Mucosa of descending colon (tissue), 3 donors: Measurements from ENCODE around the gene TACR2. TPM values are rescaled to one million over a fixed set of nuclear protein-coding genes. Genes with fewer than 3 reads are reported as not detected.

Experiments
- ATAC-seq: fragments of 200-7000 bp; cut with Tn5 transposase; one replicate; pipeline ENCODE4 v1.9.1; 2020; ENCODE audit warnings: mild to moderate bottlenecking, moderate library complexity
- DNase-seq, 3 donors: peaks; one replicate each; pipeline ENCODE4 v3.0.0-alpha.2; 2020
- H3K36me3 ChIP-seq: fragments of 200-600 bp; one replicate; pipeline ENCODE4 v1.8.0; 2021; ENCODE audit warnings: low read depth, mild to moderate bottlenecking
- H3K4me1 ChIP-seq: fragments of 200-600 bp; one replicate; pipeline ENCODE4 v1.8.0; 2021; ENCODE audit warnings: low read depth, mild to moderate bottlenecking
- H3K4me3 ChIP-seq: fragments of 200-600 bp; one replicate; pipeline ENCODE4 v1.8.0; 2021; ENCODE audit warnings: mild to moderate bottlenecking
- H3K9me3 ChIP-seq: fragments of 200-600 bp; one replicate; pipeline ENCODE4 v1.8.0; 2021; ENCODE audit warnings: mild to moderate bottlenecking
- intact Hi-C, 2 donors: fragments of 100-400 bp; cut with DNase I in 1 of 2; cut with micrococcal nuclease in 1 of 2; formaldehyde crosslinking; loops; one replicate each; pipeline versions ENCODE4 v1.11.0 to v1.11.1; 2022; cut with DNase I, micrococcal nuclease
- total RNA-seq, 3 donors: library from RNA; stranded (reverse); fragmentation: NEBNext Ultra II Directional in 2 of 3; extraction: Animal tissue kit (Norgen Biotek cat#: 25700) in 2 of 3; gene quantifications; one replicate each; pipeline versions ENCODE4 v1.2.1 to v1.2.4, GENCODE V29; 2021 to 2023
- TF ChIP-seq, protein P1 (sequence below): fragments of 200-600 bp; IDR thresholded peaks from one replicate; pipeline ENCODE4 v1.8.0; 2022; ENCODE audit warnings: antibody characterized with exemption, mild to moderate bottlenecking
- donor health status: DM: no; HTN: no; CAD: no; lungs with moderate emphysema.
- donor health status: DM: no; HTN: no; CAD: no.
- donor health status: DM: no; HTN: yes; CAD: no.

The TACR2 gene
- total RNA-seq, 3 donors from 2014 or later = 6.3 to 204 (median 9.5) TPM

DNA sequence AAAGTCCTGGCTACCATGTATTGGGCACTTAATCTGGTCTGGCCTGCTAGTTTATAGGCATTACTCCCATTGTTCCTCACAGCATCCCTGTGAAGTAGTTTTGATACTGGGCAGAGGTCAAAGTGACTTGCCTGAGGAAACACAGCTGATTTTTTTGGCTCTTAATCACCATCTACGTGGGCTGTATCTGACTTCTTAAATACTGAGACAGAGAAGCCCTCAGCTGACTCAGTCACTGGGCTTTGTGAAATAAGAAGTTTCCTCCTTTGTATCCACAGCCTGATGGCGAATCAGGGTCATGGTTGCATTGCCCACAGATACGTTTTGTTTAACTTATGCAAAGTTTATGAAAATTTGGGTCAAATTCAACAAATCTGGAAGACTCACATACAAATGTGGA lies 13.2 kb downstream of the TACR2 start:
- Histone ChIP-seq H3K4me1 (no peaks in the 10 kb centered on the region), H3K9me3 (no peaks in the 10 kb centered on the region), H3K36me3 (no peaks in the 10 kb centered on the region), H3K4me3 (no peak overlapping the region)
- TF ChIP-seq, protein P1, sequence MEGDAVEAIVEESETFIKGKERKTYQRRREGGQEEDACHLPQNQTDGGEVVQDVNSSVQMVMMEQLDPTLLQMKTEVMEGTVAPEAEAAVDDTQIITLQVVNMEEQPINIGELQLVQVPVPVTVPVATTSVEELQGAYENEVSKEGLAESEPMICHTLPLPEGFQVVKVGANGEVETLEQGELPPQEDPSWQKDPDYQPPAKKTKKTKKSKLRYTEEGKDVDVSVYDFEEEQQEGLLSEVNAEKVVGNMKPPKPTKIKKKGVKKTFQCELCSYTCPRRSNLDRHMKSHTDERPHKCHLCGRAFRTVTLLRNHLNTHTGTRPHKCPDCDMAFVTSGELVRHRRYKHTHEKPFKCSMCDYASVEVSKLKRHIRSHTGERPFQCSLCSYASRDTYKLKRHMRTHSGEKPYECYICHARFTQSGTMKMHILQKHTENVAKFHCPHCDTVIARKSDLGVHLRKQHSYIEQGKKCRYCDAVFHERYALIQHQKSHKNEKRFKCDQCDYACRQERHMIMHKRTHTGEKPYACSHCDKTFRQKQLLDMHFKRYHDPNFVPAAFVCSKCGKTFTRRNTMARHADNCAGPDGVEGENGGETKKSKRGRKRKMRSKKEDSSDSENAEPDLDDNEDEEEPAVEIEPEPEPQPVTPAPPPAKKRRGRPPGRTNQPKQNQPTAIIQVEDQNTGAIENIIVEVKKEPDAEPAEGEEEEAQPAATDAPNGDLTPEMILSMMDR = no peak
- intact Hi-C loops = no loop called here
- ATAC-seq (no peak), DNase-seq (no peak)

DNA sequence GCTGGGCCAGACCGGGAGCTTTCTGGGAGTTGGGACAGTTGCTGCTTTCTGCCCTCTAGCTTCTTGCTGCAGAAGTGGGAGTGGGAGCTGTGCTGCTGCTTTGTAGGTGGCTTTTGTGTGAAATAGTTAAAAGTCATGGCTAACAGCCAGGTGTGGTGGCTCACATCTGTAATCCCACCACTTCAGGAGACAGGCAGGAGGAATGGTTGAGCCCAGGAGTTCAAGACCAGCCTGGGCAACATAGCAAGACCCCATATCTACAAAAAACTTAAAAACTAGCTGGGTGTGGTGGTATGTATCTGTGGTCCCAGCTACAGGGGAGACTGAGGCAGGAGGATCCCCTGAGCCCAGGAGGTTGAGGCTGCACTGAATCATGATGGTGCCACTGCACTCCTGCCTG lies 13.7 kb downstream of the TACR2 start:
- Histone ChIP-seq H3K36me3 (no peaks in the 10 kb centered on the region), H3K9me3 (no peaks in the 10 kb centered on the region), H3K4me1 (no peaks in the 10 kb centered on the region), H3K4me3 (no peak overlapping the region)
- ATAC-seq = no peak
- no peak for DNase-seq
- intact Hi-C loops = no loop called here
- TF ChIP-seq, protein P1 = no peak

DNA sequence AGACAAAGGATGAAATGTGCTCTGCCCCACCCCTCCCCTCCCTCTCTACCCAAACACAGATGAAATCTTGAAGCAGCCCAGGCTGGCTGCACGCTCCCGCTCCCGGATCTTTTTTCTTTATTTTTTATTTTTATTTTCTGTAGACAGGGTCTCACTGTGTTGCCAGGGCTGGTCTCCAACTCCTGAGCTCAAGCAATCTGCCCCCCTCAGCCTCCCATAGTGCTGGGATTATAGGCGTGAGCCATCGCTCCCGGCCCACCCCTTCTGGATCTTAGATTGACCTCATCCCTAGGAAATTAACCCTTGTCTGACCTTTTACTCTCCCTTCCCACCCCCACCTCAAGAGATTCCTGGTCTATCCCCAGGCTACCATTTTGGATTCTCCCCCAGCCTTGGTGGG lies 14.3 kb downstream of the TACR2 start:
- ATAC-seq (no peak), DNase-seq (no peak)
- H3K36me3 ChIP-seq = no peaks in the 10 kb centered on the region
- H3K9me3 ChIP-seq = no peaks in the 10 kb centered on the region
- TF ChIP-seq, protein P1 = no peak
- H3K4me3 ChIP-seq = no peak overlapping the region
- H3K4me1 ChIP-seq = no peaks in the 10 kb centered on the region
- intact Hi-C loops = no loop called here

DNA sequence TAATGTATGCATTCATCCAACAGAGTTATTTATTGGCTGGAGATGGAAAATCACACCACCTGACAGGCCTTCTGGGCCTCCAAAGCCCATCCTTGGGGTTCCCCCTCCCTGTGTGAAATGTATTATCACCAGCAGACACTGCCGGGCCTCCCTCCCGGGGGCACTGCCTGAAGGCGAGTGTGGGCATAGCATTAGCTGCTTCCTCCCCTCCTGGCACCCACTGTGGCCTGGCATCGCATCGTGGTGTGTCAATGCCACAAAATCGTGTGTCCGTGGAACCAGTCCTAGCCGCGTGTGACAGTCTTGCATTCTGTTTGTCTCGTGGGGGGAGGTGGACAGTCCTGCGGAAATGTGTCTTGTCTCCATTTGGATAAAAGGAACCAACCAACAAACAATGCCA lies 15.3 kb downstream of the TACR2 start:
- TF ChIP-seq, protein P1 = no peak
- H3K36me3 ChIP-seq = no peaks in the 10 kb centered on the region
- intact Hi-C loops = no loop called here
- no peaks in the 10 kb centered on the region for H3K4me1 ChIP-seq
- no peak for DNase-seq
- H3K4me3 ChIP-seq = no peak overlapping the region
- no peak for ATAC-seq
- H3K9me3 ChIP-seq = no peaks in the 10 kb centered on the region

DNA sequence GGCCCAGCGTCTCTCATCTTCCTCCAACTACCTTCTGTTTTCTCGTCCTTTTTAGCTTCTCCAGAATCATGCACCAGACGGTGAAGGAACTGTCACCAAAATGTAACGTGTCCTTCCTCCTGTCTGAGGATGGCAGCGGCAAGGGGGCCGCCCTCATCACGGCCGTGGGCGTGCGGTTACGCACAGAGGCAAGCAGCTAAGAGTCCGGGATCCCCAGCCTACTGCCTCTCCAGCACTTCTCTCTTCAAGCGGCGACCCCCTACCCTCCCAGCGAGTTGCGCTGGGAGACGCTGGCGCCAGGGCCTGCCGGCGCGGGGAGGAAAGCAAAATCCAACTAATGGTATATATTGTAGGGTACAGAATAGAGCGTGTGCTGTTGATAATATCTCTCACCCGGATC lies 15.8 kb downstream of the TACR2 start:
- DNase-seq (no peak), ATAC-seq (no peak)
- TF ChIP-seq, protein P1 = no peak
- Histone ChIP-seq H3K36me3 (no peaks in the 10 kb centered on the region), H3K9me3 (no peaks in the 10 kb centered on the region), H3K4me1 (no peaks in the 10 kb centered on the region), H3K4me3 (no peak overlapping the region)
- intact Hi-C loops = no loop called here

DNA sequence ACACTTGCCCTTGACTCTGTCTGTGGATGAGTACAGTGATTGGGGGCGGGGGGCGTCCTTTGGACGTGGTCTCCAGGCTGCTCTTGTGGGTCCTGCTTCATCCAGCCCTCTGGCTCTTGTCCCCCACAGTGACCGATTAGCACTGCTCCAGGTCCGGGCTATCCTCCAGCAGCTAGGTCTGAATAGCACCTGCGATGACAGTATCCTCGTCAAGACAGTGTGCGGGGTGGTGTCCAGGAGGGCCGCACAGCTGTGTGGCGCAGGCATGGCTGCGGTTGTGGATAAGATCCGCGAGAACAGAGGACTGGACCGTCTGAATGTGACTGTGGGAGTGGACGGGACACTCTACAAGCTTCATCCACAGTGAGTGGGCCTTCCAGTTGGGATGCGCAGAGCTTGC lies 18.3 kb downstream of the TACR2 start:
- H3K36me3 ChIP-seq = no peaks in the 10 kb centered on the region
- H3K9me3 ChIP-seq = no peaks in the 10 kb centered on the region
- intact Hi-C loops = no loop called here
- ATAC-seq = no peak
- TF ChIP-seq, protein P1 = no peak
- no peak overlapping the region for H3K4me3 ChIP-seq
- no peaks in the 10 kb centered on the region for H3K4me1 ChIP-seq
- no peak for DNase-seq
